GM12864 (cell line): ENCODE data around the gene PFKP.

Source experiments
- DNase-seq: peaks from one replicate; pipeline ENCODE4 v3.0.0-alpha.2; 2011; ENCODE audit warnings: low read depth
- H3K4me3 ChIP-seq: 2 replicates; pipeline ENCODE4 v1.5.1; 2011; ENCODE audit warnings: mild to moderate bottlenecking, low read depth, low read length, control low read depth
- TF ChIP-seq, protein P1 (sequence below): IDR thresholded peaks from 2 replicates; pipeline ENCODE4 v1.5.1; 2011; ENCODE audit warnings: low read depth, mild to moderate bottlenecking, moderate library complexity, low read length, control low read depth, inconsistent platforms; ENCODE audit errors: missing control alignments

The PFKP gene

GRCh38 chr10:3068968-3069737, 1.8 kb downstream of the PFKP start:
- TF ChIP-seq, protein P1, sequence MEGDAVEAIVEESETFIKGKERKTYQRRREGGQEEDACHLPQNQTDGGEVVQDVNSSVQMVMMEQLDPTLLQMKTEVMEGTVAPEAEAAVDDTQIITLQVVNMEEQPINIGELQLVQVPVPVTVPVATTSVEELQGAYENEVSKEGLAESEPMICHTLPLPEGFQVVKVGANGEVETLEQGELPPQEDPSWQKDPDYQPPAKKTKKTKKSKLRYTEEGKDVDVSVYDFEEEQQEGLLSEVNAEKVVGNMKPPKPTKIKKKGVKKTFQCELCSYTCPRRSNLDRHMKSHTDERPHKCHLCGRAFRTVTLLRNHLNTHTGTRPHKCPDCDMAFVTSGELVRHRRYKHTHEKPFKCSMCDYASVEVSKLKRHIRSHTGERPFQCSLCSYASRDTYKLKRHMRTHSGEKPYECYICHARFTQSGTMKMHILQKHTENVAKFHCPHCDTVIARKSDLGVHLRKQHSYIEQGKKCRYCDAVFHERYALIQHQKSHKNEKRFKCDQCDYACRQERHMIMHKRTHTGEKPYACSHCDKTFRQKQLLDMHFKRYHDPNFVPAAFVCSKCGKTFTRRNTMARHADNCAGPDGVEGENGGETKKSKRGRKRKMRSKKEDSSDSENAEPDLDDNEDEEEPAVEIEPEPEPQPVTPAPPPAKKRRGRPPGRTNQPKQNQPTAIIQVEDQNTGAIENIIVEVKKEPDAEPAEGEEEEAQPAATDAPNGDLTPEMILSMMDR, result peak; percentile 20
- DNase-seq, result no peak
- peak overlapping the region; percentile 98 for H3K4me3 ChIP-seq

DNA sequence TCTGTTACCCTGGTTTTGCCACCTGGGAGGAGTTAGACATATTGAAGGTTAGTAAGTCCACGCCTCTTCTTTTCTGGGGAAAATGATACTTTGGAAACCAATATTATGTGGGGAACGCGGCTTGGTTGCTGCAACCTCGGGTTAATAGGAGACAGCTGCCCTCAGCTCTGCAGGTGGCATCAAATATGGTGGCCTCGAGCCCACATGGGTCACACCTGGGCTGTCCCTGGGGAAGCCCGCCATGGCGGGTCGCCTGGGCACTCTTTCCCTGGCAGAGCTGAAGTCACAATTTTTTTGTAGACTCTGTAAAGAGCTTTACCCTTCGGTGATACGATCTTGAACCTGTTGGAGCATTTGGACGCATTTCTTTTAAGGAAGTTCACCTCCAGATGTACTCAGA, 2.5 kb downstream of the PFKP start:
- DNase-seq, result no peak
- H3K4me3 ChIP-seq, result peak overlapping the region; percentile 98
- TF ChIP-seq, protein P1, result no peak

- DNase-seq, result no peak
- no peak overlapping the region for H3K4me3 ChIP-seq
- TF ChIP-seq, protein P1, result no peak
Observed at GRCh38 chr10:3071405-3072198, 4.3 kb downstream of the PFKP start.

GRCh38 chr10:3072641-3073360, 5.5 kb downstream of the PFKP start:
- no peak overlapping the region for H3K4me3 ChIP-seq
- TF ChIP-seq, protein P1, result no peak
- DNase-seq, result no peak

DNA sequence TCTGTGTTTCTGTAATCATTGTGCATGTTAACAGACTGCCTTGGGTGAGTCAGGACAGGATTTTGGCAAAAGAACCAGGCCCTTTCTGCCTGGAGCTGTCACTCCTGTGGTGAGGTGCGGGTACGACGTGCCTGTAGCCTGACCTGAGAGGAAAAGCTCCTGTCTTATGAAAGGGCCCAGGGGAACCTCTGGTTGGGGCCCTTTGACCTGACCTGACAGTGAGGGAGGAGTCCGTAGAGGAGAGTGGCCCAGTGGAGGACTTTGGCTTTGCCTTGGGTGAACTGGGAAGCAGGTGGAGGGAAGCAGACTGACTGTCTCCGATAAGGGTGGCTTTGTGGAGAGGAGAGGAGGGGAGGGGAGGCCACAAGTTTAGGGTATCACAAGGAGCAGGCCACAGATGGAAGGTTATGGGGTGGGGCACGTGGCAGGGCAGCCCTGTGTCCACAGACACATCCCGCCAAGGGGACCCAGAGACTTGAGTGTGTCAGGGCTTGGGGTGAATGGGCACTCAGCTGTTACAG, 6.9 kb downstream of the PFKP start:
- no peak for DNase-seq
- TF ChIP-seq, protein P1, result no peak
- no peak overlapping the region for H3K4me3 ChIP-seq

- DNase-seq, result no peak
- TF ChIP-seq, protein P1, result no peak
- no peak overlapping the region for H3K4me3 ChIP-seq
Observed at GRCh38 chr10:3074985-3075600, 7.7 kb downstream of the PFKP start.
